Gastrocnemius medialis (tissue), 4 donors: ENCODE measurements around the gene BNC2. TPM values are rescaled to one million over a fixed set of nuclear protein-coding genes. Genes with fewer than 3 reads are reported as not detected.

Experiments used
- ATAC-seq, 2 donors: fragments of 150-250 bp; one replicate each; pipeline ENCODE4 v1.9.1; 2016
- DNase-seq, 2 donors: peaks; one replicate each; pipeline ENCODE4 v3.0.0-alpha.2; 2019
- H3K27ac ChIP-seq, 4 donors: fragments of 200-600 bp; sonication (generic); 1 replicate in 1 of 4; 2 replicates in 3 of 4; pipeline ENCODE4 v1.5.1; 2016 to 2018; ENCODE audit warnings: mild to moderate bottlenecking in 2 of 4, moderate library complexity in 1 of 4
- H3K27me3 ChIP-seq, 3 donors: fragments of 200-600 bp; sonication (generic) in 2 of 3; 1 replicate in 1 of 3; 2 replicates in 2 of 3; pipeline versions ENCODE4 v1.5.1 to v1.6.0; 2016 to 2019; ENCODE audit warnings: mild to moderate bottlenecking in 1 of 3, moderate library complexity in 1 of 3
- H3K36me3 ChIP-seq, 2 donors: fragments of 200-600 bp; sonication (generic) in 1 of 2; one replicate each; pipeline ENCODE4 v1.5.1; 2017 to 2018
- H3K4me1 ChIP-seq, 2 donors: fragments of 200-600 bp; sonication (generic) in 1 of 2; one replicate each; pipeline ENCODE4 v1.5.1; 2016 to 2017; ENCODE audit warnings: mild to moderate bottlenecking in 2 of 2
- H3K4me3 ChIP-seq, 4 donors: fragments of 200-600 bp; sonication (generic) in 3 of 4; 1 replicate in 1 of 4; 2 replicates in 3 of 4; pipeline ENCODE4 v1.5.1; 2016 to 2019; ENCODE audit warnings: mild to moderate bottlenecking in 2 of 4
- H3K9me3 ChIP-seq, 3 donors: fragments of 200-600 bp; sonication (generic) in 2 of 3; 1 replicate in 1 of 3; 2 replicates in 2 of 3; pipeline ENCODE4 v1.5.1; 2016 to 2019
- POLR2A ChIP-seq, 2 donors: fragments of 450-650 bp; IDR thresholded peaks; one replicate each; pipeline ENCODE4 v1.6.1; 2017; ENCODE audit warnings: antibody characterized with exemption in 2 of 2, mild to moderate bottlenecking in 2 of 2, moderate library complexity in 2 of 2
- in situ Hi-C, 4 donors: fragments of 200-750 bp; cut with MboI; loops; one replicate each; pipeline versions ENCODE4 v1.15.0 to v1.8.0; 2017; ENCODE audit warnings: low sequenced_read_pairs in 4 of 4
- intact Hi-C: fragments of 100-400 bp; cut with DNase I; formaldehyde crosslinking; loops from one replicate; pipeline ENCODE4 v1.15.1; 2023; ENCODE audit warnings: low total_unique reads
- total RNA-seq, 4 donors: library from RNA; depleted of rRNA; stranded (reverse); fragments of >200 nt; gene quantifications; one replicate each; pipeline versions ENCODE4 v1.1.0 to v1.2.3, GENCODE V29; 2016
- TF ChIP-seq, protein P1 (sequence below), 5 experiments: fragments of 450-650 bp in 3 of 5; fragments of 200-600 bp in 2 of 5; sonication (generic) in 2 of 5; IDR thresholded peaks in 4 of 5; conservative IDR thresholded peaks in 1 of 5; 1 replicate in 4 of 5; 2 replicates in 1 of 5; pipeline ENCODE4 v1.5.1; 2016 to 2019; ENCODE audit warnings: antibody characterized with exemption in 5 of 5, mild to moderate bottlenecking in 3 of 5, moderate library complexity in 3 of 5

BNC2 gene
- total RNA-seq, 4 donors from 2014 or later = 40.9 to 122 (median 68.7) TPM

- Histone ChIP-seq H3K36me3 (no peaks in the 10 kb centered on the region), H3K27ac (no peak overlapping the region), H3K4me1 (peaks cover 0 to 8% of the 10 kb centered on the region in 2 donors), H3K4me3 (no peak overlapping the region), H3K27me3 (no peaks in the 10 kb centered on the region), H3K9me3 (no peaks in the 10 kb centered on the region)
- no peak for ATAC-seq
- intact Hi-C loops (no loop called here), in situ Hi-C loops (no loop called here)
- TF ChIP-seq POLR2A (IDR thresholded peaks at IDR 0.05) = no peak
- TF ChIP-seq, protein P1, sequence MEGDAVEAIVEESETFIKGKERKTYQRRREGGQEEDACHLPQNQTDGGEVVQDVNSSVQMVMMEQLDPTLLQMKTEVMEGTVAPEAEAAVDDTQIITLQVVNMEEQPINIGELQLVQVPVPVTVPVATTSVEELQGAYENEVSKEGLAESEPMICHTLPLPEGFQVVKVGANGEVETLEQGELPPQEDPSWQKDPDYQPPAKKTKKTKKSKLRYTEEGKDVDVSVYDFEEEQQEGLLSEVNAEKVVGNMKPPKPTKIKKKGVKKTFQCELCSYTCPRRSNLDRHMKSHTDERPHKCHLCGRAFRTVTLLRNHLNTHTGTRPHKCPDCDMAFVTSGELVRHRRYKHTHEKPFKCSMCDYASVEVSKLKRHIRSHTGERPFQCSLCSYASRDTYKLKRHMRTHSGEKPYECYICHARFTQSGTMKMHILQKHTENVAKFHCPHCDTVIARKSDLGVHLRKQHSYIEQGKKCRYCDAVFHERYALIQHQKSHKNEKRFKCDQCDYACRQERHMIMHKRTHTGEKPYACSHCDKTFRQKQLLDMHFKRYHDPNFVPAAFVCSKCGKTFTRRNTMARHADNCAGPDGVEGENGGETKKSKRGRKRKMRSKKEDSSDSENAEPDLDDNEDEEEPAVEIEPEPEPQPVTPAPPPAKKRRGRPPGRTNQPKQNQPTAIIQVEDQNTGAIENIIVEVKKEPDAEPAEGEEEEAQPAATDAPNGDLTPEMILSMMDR (IDR thresholded peaks at IDR 0.05 in 4 of 5, conservative IDR thresholded peaks at IDR 0.05 in 1 of 5) = no peak
- no peak for DNase-seq
Observed at GRCh38 chr9:16612627-16613026, 257.8 kb downstream of the BNC2 start.

DNA sequence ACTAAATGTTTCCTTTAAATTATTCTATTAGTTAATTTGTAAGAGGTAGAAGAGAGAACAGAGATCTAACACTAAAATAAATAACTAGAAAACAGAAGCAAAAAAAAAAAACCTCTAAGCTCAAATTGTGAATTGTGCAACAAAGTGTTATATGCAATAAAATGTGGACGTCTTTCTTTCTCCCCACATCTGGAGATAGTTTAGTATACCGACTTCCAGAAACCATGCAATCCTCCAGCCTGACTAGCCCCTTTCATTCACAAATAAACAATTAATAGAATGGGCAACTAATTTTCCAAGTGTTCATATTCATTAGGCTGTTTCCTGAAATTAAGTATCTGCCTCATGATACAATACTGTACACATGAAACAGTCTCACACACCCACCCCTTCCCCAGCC is 258.5 kb downstream of the BNC2 start:
- Histone ChIP-seq H3K27ac (no peak overlapping the region), H3K9me3 (no peaks in the 10 kb centered on the region), H3K4me3 (no peak overlapping the region), H3K36me3 (no peaks in the 10 kb centered on the region), H3K4me1 (peaks cover 0 to 8% of the 10 kb centered on the region in 2 donors), H3K27me3 (no peaks in the 10 kb centered on the region)
- in situ Hi-C loops = no loop called here
- ATAC-seq (no peak), DNase-seq (no peak)
- intact Hi-C loops = no loop called here
- no peak for TF ChIP-seq POLR2A (IDR thresholded peaks at IDR 0.05)
- TF ChIP-seq, protein P1 (IDR thresholded peaks at IDR 0.05 in 4 of 5, conservative IDR thresholded peaks at IDR 0.05 in 1 of 5) = no peak

DNA sequence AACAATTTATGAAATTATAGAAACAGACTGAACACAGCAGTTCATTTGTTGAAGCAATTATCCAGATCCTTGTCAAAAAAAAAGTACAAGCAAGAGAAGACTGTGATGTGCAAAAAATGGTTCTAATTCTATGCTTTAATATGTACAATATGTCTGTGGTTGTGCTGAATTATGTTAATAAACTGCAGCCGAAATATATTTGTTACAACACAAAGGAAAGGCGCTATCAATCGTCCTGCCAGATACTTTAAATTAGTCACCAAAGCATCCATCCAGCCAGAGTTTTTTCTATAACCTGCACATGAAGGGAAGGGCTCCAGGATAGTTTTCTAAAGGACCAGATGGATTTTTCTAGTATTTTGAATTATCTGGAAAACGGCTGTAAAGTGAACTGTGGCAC is 259.5 kb downstream of the BNC2 start:
- DNase-seq (no peak), ATAC-seq (no peak)
- Histone ChIP-seq H3K27ac (no peak overlapping the region), H3K36me3 (no peaks in the 10 kb centered on the region), H3K27me3 (no peaks in the 10 kb centered on the region), H3K4me3 (no peak overlapping the region), H3K4me1 (peaks cover 0 to 8% of the 10 kb centered on the region in 2 donors), H3K9me3 (no peaks in the 10 kb centered on the region)
- in situ Hi-C loops (no loop called here), intact Hi-C loops (no loop called here)
- no peak for TF ChIP-seq POLR2A (IDR thresholded peaks at IDR 0.05)
- TF ChIP-seq, protein P1 (IDR thresholded peaks at IDR 0.05 in 4 of 5, conservative IDR thresholded peaks at IDR 0.05 in 1 of 5) = no peak

DNA sequence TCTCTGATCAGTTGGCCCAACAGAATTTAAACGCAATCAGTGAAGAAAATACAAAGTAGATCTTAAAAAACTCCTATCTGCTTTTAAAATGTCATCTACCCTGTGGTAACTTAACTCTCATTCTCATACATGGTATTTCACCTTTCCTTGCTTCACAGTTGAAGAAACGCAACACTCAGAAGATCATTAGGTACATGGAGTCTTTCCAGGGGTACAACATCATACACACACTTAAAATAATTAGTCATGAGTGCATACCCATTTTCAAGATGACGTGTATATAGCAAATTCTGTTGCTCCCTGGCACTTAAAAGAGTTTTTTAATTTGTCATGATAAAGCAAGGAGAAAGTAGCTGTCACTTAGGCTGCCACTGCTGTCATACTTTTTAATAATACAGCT is 259.9 kb downstream of the BNC2 start:
- ATAC-seq (no peak), DNase-seq (no peak)
- Histone ChIP-seq H3K4me3 (no peak overlapping the region), H3K9me3 (no peaks in the 10 kb centered on the region), H3K36me3 (no peaks in the 10 kb centered on the region), H3K27me3 (no peaks in the 10 kb centered on the region), H3K27ac (no peak overlapping the region), H3K4me1 (peaks cover 0 to 8% of the 10 kb centered on the region in 2 donors)
- intact Hi-C loops = no loop called here
- TF ChIP-seq, protein P1 (IDR thresholded peaks at IDR 0.05 in 4 of 5, conservative IDR thresholded peaks at IDR 0.05 in 1 of 5) = no peak
- TF ChIP-seq POLR2A (IDR thresholded peaks at IDR 0.05) = no peak
- in situ Hi-C loops = no loop called here

DNA sequence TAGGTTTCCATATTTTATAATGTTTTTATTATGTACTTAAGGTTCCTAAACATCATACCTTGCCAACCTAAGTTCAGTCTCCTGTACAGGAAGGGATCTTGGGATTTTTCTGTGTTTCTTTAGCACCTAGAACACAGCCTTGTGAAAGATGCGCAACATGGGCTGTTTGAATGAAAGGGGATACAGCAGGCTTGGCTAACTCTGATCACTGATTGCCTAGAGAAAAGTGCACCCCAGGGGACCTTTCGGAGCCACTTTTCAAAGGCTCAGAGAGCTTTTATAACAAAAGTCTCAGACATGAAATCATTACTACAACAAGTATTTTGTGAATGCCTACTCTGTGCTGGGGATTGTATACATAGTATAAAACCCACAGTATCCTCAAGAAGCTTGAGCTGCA is 261.6 kb downstream of the BNC2 start:
- ATAC-seq (no peak), DNase-seq (no peak)
- H3K36me3 ChIP-seq = no peaks in the 10 kb centered on the region
- no peak overlapping the region for H3K27ac ChIP-seq
- no peaks in the 10 kb centered on the region for H3K27me3 ChIP-seq
- TF ChIP-seq, protein P1 (IDR thresholded peaks at IDR 0.05 in 4 of 5, conservative IDR thresholded peaks at IDR 0.05 in 1 of 5) = no peak
- TF ChIP-seq POLR2A (IDR thresholded peaks at IDR 0.05) = no peak
- intact Hi-C loops (no loop called here), in situ Hi-C loops (no loop called here)
- no peaks in the 10 kb centered on the region for H3K9me3 ChIP-seq
- no peak overlapping the region for H3K4me3 ChIP-seq
- H3K4me1 ChIP-seq = peaks cover 0 to 8% of the 10 kb centered on the region in 2 donors
